Endothelial cell of umbilical vein (primary cell): Measurements from ENCODE around the gene GCNT2. TPM values are rescaled to one million over a fixed set of nuclear protein-coding genes. Genes with fewer than 3 reads are reported as not detected.

Source experiments
- BruUV-seq: library from RNA; stranded (reverse); fragments of 400-500 nt; replicated peaks from 2 replicates; lab custom pipeline; 2021; lab: Mats Ljungman, UMichigan
- CTCF ChIA-PET: fragments of 300-600, 350-600 bp; sonication (Branson Sonifier 250); formaldehyde crosslinking; loops from one replicate; lab custom pipeline; 2021; ENCODE audit warnings: antibody characterized with exemption, inconsistent platforms; lab: Charles Lee
- POLR2A ChIA-PET: fragments of 300-600, 350-600 bp; sonication (Branson Sonifier 250); formaldehyde crosslinking; loops from one replicate; lab custom pipeline; 2021; ENCODE audit warnings: antibody characterized with exemption, inconsistent platforms; lab: Charles Lee
- DNase-seq: peaks from one replicate; pipeline ENCODE4 v3.0.0-alpha.2; 2011; ENCODE audit warnings: low read depth, low spot score
- FAIRE-seq: peaks from 2 replicates; lab custom pipeline; 2011; peaks lifted over from hg19 to GRCh38; lab: Jason Lieb, UNC
- H2AFZ ChIP-seq: 2 replicates; pipeline ENCODE4 v1.6.0; 2012; ENCODE audit warnings: low read depth, low read length, control low read depth, inconsistent platforms
- H3K27ac ChIP-seq: 2 replicates; pipeline ENCODE4 v1.5.1; 2011; ENCODE audit warnings: low read depth, mild to moderate bottlenecking, control low read depth, low read length, moderate library complexity; ENCODE audit not compliant: insufficient read depth
- H3K27me3 ChIP-seq, 2 experiments: 2 replicates each; pipeline versions ENCODE4 v1.6.0 to v1.6.1; 2011; ENCODE audit warnings: low read length in 2 of 2, mixed read lengths in 1 of 2; ENCODE audit not compliant: control insufficient read depth in 2 of 2, insufficient read depth in 2 of 2
- H3K36me3 ChIP-seq, 2 experiments: 2 replicates in 1 of 2; 3 replicates in 1 of 2; pipeline ENCODE4 v1.5.1; 2011; ENCODE audit warnings: low read length in 2 of 2, mild to moderate bottlenecking in 1 of 2, moderate library complexity in 1 of 2; ENCODE audit not compliant: control insufficient read depth in 2 of 2, insufficient read depth in 2 of 2; ENCODE audit errors: extremely low read depth in 1 of 2
- H3K4me1 ChIP-seq: 3 replicates; pipeline ENCODE4 v1.5.1; 2011; ENCODE audit warnings: mild to moderate bottlenecking, low read length; ENCODE audit not compliant: control insufficient read depth, insufficient read depth; ENCODE audit errors: extremely low read depth
- H3K4me2 ChIP-seq: 2 replicates; pipeline ENCODE4 v1.6.1; 2011; ENCODE audit warnings: low read length, control low read depth, mixed read lengths; ENCODE audit not compliant: insufficient read depth
- H3K4me3 ChIP-seq, 3 experiments: fragments of 200-600 bp in 1 of 3; sonication (generic), shearing (Covaris generic) in 1 of 3; replicated peaks in 1 of 3; 2 replicates each; pipeline ENCODE4 v1.5.1; 2011 to 2016; ENCODE audit warnings: control low read depth in 3 of 3, low read length in 3 of 3, mild to moderate bottlenecking in 2 of 3, inconsistent platforms in 1 of 3, low read depth in 1 of 3, moderate library complexity in 1 of 3; ENCODE audit not compliant: insufficient read depth in 1 of 3
- H3K79me2 ChIP-seq: 2 replicates; pipeline ENCODE4 v1.6.0; 2012; ENCODE audit warnings: low read length, inconsistent platforms; ENCODE audit not compliant: control insufficient read depth, insufficient read depth
- H3K9ac ChIP-seq: replicated peaks from 2 replicates; pipeline ENCODE3; 2011; ENCODE audit warnings: low read length, control low read depth; ENCODE audit not compliant: insufficient read depth; ENCODE audit errors: extremely low read depth
- H3K9me1 ChIP-seq: replicated peaks from 3 replicates; pipeline ENCODE4 v1.6.0; 2011; ENCODE audit warnings: mild to moderate bottlenecking, low read length; ENCODE audit not compliant: control insufficient read depth, insufficient read depth; ENCODE audit errors: extremely low read depth
- H3K9me3 ChIP-seq: replicated peaks from 2 replicates; pipeline ENCODE4 v1.5.1; 2012; ENCODE audit warnings: low read length, inconsistent platforms; ENCODE audit not compliant: control insufficient read depth, insufficient read depth
- H4K20me1 ChIP-seq: replicated peaks from 2 replicates; pipeline ENCODE3; 2011; ENCODE audit warnings: mild to moderate bottlenecking, low read length; ENCODE audit not compliant: control insufficient read depth, insufficient read depth; ENCODE audit errors: extremely low read depth
- CTCF ChIP-seq, 2 donors: IDR thresholded peaks; 1 replicate in 1 of 2; 2 replicates in 1 of 2; pipeline ENCODE4 v1.5.1; 2011; ENCODE audit warnings: low read length in 2 of 2, mild to moderate bottlenecking in 2 of 2, moderate library complexity in 2 of 2, control low read depth in 1 of 2, inconsistent platforms in 1 of 2, low read depth in 1 of 2; ENCODE audit not compliant: insufficient read depth in 1 of 2; ENCODE audit errors: extremely low read depth in 1 of 2
- FOS ChIP-seq: IDR thresholded peaks from 2 replicates; pipeline ENCODE4 v1.6.1; 2011; ENCODE audit warnings: mild to moderate bottlenecking, low read length, moderate library complexity, borderline replicate concordance; ENCODE audit not compliant: insufficient read depth
- GATA2 ChIP-seq: IDR thresholded peaks from 2 replicates; pipeline ENCODE4 v1.7.0; 2011; ENCODE audit warnings: low read depth, mild to moderate bottlenecking, moderate library complexity, mixed read lengths, low read length; ENCODE audit not compliant: insufficient read length, insufficient read depth
- JUN ChIP-seq: IDR thresholded peaks from 2 replicates; pipeline ENCODE4 v1.6.1; 2011; ENCODE audit warnings: borderline replicate concordance, low read depth; ENCODE audit not compliant: insufficient read length, insufficient read depth
- MAX ChIP-seq: IDR thresholded peaks from 2 replicates; pipeline ENCODE4 v1.6.1; 2011; ENCODE audit not compliant: insufficient read depth, insufficient read length
- MYC ChIP-seq: IDR thresholded peaks from one replicate; pipeline ENCODE4 v1.6.1; 2011; ENCODE audit warnings: mild to moderate bottlenecking, low read depth, low read length
- POLR2A ChIP-seq: IDR thresholded peaks from 2 replicates; pipeline ENCODE4 v1.6.1; 2012; ENCODE audit warnings: low read depth, mild to moderate bottlenecking, control low read depth, low read length
- POLR2AphosphoS5 ChIP-seq: IDR thresholded peaks from 2 replicates; pipeline ENCODE4 v1.6.1; 2012; ENCODE audit warnings: low read depth, mild to moderate bottlenecking, control low read depth, low read length, moderate library complexity; ENCODE audit not compliant: insufficient read depth
- dilution Hi-C: fragments of 300-500 bp; cut with MboI; formaldehyde crosslinking; loops from one replicate; pipeline ENCODE4 v1.15.0; 2019; ENCODE audit warnings: low sequenced_read_pairs; ENCODE audit not compliant: extremely low pct_ligation_motif_present
- intact Hi-C: fragments of 100-400 bp; cut with micrococcal nuclease; formaldehyde crosslinking; loops from one replicate; pipeline ENCODE4 v1.10.0; 2022
- polyA plus RNA-seq, 4 experiments: library from polyadenylated mRNA; depleted of rRNA in 3 of 4; stranded (reverse) in 3 of 4; unstranded in 1 of 4; fragments of >200 nt; gene quantifications; 2 replicates each; pipeline versions ENCODE4 v1.2.1 to v1.2.3, GENCODE V29; 2011 to 2012; ENCODE audit warnings: missing spikeins in 1 of 4
- total RNA-seq: library from RNA; stranded (reverse); gene quantifications from 2 replicates; pipeline ENCODE4 v1.2.3, GENCODE V29; 2021

Gene GCNT2
- total and polyA plus RNA-seq, 2 donors (not counting 3 experiments of a cell fraction or from before 2014, with no cell fraction given): 3.8 to 10.9 TPM

DNA sequence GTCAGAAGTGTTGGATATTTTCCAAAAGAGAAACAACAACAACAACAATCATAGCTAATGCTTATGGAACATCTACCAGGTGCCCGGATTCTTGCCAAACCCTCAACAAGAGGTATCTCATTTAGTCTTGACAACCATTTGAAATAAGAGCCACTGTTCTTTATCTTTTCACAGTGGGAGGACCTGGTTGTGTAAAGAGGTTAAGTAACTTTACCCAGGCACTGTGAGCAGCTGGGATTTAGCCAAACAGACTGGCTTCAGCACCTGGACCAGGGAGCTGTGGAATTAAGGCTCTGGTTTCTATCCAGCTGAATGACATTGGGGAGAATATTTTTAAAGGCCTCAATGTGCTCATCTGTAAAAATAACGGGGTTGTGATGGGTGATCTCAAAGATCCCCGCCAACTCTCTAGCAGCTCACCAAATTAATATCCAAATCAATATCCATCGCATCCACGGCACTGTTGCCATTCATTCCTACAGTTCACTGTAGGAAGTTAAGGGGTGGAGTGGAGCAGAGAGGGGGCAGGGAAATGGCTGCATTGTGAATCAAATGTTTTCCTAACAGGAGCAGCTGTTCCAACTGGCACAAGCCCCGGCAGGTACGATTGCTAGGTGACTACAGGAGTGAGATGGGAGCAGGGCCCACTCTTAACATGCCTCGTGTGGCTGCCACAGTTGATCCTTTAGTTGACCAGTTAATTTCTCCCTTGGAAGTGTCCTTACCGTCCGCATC is 61.8 kb downstream of the GCNT2 start:
- ChIA-PET POLR2A (no interaction called here), CTCF (no interaction called here)
- no peak for FAIRE-seq

More for the DNA sequence above, 61.8 kb downstream of the GCNT2 start:
- dilution Hi-C loops (no loop called here), intact Hi-C loops (no loop called here)
- no peak overlapping the region for H3K9ac ChIP-seq
- no peaks in the 10 kb centered on the region for H3K9me1 ChIP-seq
- no peak overlapping the region for H3K4me2 ChIP-seq
- TF ChIP-seq CTCF (IDR thresholded peaks at IDR 0.05; ENCODE audit: extremely low read depth in 1 of 2, insufficient read depth in 1 of 2, low read depth in 1 of 2, low read length in 2 of 2) (no peak), GATA2 (no peak), MAX (no peak), MYC (no peak), POLR2AphosphoS5 (no peak), POLR2A (no peak), JUN (no peak), FOS (no peak)
- H3K4me3 ChIP-seq: no peak overlapping the region
- H3K27ac ChIP-seq: no peak overlapping the region
- H3K4me1 ChIP-seq: no peaks in the 10 kb centered on the region
- H3K36me3 ChIP-seq: no peaks in the 10 kb centered on the region
- no peak for DNase-seq
- no TSS peak for BruUV-seq
- no peak overlapping the region for H2AFZ ChIP-seq
- H4K20me1 ChIP-seq: no peaks in the 10 kb centered on the region
- no peaks in the 10 kb centered on the region for H3K27me3 ChIP-seq
- H3K9me3 ChIP-seq: no peaks in the 10 kb centered on the region
- H3K79me2 ChIP-seq: no peaks in the 10 kb centered on the region
